ENCODE results near the gene FBXW5.

DNA sequence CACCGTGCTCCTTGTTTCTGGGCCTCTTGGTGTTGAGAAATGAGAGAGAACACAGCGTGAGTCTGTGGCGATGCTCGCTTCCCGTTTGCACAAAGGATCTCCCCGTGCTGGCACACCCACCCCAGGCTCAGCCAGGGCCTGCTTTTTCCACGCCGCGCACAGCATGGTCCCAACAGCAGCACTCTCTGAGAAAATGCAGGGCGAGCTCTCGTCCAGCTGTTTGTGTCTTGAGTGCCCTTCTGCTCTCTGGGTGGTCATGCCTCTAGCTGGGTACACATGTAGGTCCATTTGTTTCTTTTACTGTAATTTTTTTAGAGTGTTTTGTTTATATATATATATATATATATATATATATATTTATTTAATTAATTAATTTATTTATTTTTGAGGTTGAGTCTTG is 26.6 kb downstream of the FBXW5 start:
- TF ChIP-seq, protein P1, sequence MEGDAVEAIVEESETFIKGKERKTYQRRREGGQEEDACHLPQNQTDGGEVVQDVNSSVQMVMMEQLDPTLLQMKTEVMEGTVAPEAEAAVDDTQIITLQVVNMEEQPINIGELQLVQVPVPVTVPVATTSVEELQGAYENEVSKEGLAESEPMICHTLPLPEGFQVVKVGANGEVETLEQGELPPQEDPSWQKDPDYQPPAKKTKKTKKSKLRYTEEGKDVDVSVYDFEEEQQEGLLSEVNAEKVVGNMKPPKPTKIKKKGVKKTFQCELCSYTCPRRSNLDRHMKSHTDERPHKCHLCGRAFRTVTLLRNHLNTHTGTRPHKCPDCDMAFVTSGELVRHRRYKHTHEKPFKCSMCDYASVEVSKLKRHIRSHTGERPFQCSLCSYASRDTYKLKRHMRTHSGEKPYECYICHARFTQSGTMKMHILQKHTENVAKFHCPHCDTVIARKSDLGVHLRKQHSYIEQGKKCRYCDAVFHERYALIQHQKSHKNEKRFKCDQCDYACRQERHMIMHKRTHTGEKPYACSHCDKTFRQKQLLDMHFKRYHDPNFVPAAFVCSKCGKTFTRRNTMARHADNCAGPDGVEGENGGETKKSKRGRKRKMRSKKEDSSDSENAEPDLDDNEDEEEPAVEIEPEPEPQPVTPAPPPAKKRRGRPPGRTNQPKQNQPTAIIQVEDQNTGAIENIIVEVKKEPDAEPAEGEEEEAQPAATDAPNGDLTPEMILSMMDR (IDR thresholded peaks at IDR 0.05): no peak
- TF ChIP-seq POLR2AphosphoS5 (IDR thresholded peaks at IDR 0.05): no peak

All from prostate gland (tissue), 2 donors.